ENCODE data around the gene MRPS35.

The MRPS35 gene

GRCh38 chr12:27778206-27778605 is 67.6 kb downstream of the MRPS35 start:
- DNase-seq: no peak

- no peak for DNase-seq
Observed at GRCh38 chr12:27779416-27779919, 68.8 kb downstream of the MRPS35 start.

DNA sequence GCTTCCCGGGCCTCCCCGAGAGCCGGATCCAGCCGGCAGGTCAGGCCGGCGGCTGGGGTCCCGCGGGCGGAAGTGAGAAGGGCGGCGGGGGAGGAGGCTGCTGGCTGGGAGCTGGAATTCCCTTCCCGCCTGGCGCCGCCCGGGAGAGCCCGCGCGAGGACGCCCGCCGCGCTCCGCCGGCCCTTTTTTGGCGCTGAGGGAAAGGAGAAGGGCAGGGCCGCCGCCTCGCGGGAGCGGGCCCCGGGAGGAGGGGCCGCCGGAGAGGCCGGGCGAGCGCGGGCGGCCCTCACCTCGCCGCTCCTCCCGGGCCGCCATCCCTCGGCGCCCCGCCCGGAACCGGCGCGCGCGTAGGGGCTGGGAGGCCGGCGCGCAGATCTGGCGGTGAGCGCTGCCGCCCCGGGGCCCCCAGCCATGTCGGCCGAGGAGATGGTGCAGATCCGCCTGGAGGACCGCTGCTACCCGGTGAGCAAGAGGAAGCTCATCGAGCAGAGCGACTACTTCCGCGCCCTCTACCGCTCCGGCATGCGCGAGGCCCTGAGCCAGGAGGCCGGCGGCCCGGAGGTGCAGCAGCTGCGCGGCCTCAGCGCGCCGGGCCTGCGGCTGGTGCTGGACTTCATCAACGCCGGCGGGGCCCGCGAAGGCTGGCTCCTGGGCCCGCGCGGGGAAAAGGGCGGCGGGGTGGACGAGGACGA is 69.4 kb downstream of the MRPS35 start, which contains the start of the genes KLHL42 and MANSC4:
TSS of gene KLHL42 (plus strand) at position 314 of the 692 bp plus-strand sequence. CDS start at position 412, 98 bp downstream.
TSS of gene MANSC4 (minus strand) at position 317 of the 692 bp plus-strand sequence. CDS start 8,960 bp downstream, outside the sequence.
- peak; percentile 13 for DNase-seq

- DNase-seq: no peak
Observed at GRCh38 chr12:27780612-27781408, 70.2 kb downstream of the MRPS35 start.

GRCh38 chr12:27781680-27782079 is 71.0 kb downstream of the MRPS35 start:
- no peak for DNase-seq

- no peak for DNase-seq
Observed at GRCh38 chr12:27782481-27782880, 71.8 kb downstream of the MRPS35 start.

DNA sequence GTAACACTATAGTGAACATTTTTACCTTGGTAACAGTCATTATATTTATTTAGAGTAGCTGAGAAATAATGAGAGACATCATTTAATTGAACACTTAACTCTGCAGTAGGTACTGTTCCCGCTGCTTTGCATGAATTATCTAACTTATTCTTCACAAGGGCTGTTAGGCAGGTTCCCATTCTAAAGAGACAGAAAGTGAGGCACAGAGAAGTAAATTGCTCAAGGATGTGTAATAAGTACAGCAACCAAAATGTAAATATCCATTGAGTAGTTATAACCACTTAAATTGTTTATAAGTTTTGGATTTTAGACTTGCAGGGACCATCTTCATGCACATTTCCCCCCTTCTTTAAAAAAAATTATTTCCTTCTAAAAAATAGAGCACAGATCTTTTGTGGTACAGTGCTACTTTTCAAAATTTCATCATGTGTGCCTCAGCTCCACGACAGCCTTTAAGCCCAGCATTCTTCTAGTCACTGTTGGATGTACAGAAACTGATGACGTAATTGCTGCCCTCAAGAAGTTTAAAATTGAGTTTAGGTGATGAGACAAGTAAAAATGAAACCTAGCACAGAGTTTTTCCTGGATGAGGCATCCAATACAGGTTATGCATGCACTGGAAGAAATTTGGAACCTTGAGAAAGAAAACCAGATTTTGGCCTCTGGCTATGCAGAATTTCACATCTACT is 75.4 kb downstream of the MRPS35 start:
- peak; percentile 58 for DNase-seq

- no peak for DNase-seq
Observed at GRCh38 chr12:27787559-27787958, 76.9 kb downstream of the MRPS35 start.

- DNase-seq: no peak
Observed at GRCh38 chr12:27790179-27790578, 79.5 kb downstream of the MRPS35 start.

GRCh38 chr12:27794818-27795584 is 84.4 kb downstream of the MRPS35 start:
- no peak for DNase-seq

- DNase-seq: no peak
Observed at GRCh38 chr12:27796128-27796527, 85.5 kb downstream of the MRPS35 start.

- no peak for DNase-seq
Observed at GRCh38 chr12:27797301-27798025, 86.8 kb downstream of the MRPS35 start.

DNA sequence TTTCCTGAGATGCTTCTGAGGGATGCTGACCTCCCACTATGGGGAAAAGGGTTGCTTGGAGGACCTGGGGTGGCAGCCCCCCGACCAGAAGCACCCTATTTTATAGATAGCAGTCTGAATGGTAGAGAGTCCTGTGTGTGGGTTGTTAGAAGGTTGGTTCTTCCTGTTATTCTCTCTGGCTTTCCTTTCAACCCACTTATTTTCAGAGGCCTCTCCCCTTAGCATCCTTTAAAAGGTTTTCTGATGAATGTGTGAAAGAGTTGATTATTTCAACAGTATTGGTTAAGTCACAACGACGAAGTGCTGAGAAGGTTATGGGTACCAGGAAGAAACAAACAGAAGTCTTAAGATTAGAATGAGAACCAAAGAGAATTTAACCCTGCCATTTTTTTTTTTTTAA is 90.2 kb downstream of the MRPS35 start:
- DNase-seq: no peak

GRCh38 chr12:27801630-27802029 is 91.0 kb downstream of the MRPS35 start:
- DNase-seq: no peak

DNA sequence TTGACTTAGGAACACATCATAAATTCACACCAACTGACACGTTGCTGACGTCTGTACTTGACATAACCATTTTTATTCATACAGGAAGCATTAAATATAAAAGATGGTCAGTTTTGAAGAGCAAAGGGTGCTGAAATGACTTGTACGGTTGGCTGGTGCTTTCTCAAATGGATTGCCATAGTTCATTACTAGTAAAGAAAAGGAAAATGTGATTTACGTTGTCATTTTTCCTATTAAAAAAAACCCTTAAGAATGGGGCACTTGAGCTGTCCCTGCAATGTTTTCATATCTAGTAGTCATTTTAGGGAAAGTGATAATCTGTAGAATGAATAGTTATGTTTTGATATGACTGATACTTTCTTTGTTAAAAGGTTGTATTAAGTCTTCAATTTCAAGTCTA is 91.9 kb downstream of the MRPS35 start:
- DNase-seq: no peak

- no peak for DNase-seq
Observed at GRCh38 chr12:27802936-27803335, 92.3 kb downstream of the MRPS35 start.

- no peak for DNase-seq
Observed at GRCh38 chr12:27805238-27805637, 94.6 kb downstream of the MRPS35 start.

Data from SIG-M5 (cell line).